ENCODE measurements around the gene RC3H2. TPM values are rescaled to one million over a fixed set of nuclear protein-coding genes. Genes with fewer than 3 reads are reported as not detected.
A peak's percentile ranks its signal among the peaks of the same experiment; 100 is the strongest.
"Not testable (repeated sequence)": the region's sequence is repeated elsewhere in the genome, so short reads cannot be mapped to it uniquely, and the experiment has no call there.

The RC3H2 gene
- polyA plus RNA-seq, 2 donors, result 8.5 to 9.2 TPM

DNA sequence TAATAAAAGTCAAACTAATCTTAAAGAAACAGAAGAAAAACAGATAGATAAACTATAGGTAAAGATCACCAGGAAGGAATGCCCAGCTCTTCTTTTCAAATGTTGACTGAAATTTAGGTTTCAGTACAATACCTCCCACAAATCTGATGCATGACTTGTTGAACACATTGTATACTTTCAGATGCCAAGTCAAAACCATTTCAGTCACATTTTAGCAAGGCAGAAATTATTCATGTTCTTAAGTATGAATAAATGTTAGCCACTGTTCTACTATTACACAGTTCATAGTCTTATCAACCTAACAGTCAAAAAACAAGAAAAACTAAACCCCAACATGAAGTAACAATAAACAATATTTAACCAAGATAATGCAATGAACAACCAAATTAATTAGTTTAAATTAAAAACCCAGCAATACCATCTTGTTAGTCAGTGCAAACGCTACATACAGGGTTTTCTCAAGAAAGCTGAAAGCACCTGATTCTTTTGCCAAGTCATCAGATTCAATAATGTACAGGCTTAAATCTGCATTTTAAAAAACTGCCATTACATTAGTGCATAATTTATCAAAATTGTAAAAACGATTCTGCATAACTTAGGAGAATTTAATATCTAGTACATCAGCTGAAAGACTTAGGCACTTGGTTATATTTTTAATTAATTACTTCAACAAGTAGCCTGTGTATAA is 56.8 kb downstream of the RC3H2 start:
- Histone ChIP-seq H3K27me3 (ENCODE audit: control insufficient read depth in 1 of 2, insufficient read depth in 2 of 2, low read length in 2 of 2) (no peaks in the 10 kb centered on the region), H3K36me3 (ENCODE audit: control insufficient read depth in 2 of 2, insufficient read depth in 2 of 2, low read length in 1 of 2) (no peaks in the 10 kb centered on the region), H3K27ac (ENCODE audit: low read depth in 2 of 2, low read length in 1 of 2) (no peak overlapping the region), H3K9me3 (ENCODE audit: control insufficient read depth in 2 of 2, insufficient read depth in 1 of 2, low read depth in 1 of 2, low read length in 1 of 2) (no peaks in the 10 kb centered on the region), H3K4me3 (ENCODE audit: low read depth in 1 of 2, low read length in 2 of 2) (no peak overlapping the region), H3K4me1 (ENCODE audit: control insufficient read depth in 2 of 2, insufficient read depth in 2 of 2, low read length in 1 of 2) (no peaks in the 10 kb centered on the region)
- WGBS, 2 donors, result 81 to 82% methylated on average over 2 of the region's 2 CpGs

DNA sequence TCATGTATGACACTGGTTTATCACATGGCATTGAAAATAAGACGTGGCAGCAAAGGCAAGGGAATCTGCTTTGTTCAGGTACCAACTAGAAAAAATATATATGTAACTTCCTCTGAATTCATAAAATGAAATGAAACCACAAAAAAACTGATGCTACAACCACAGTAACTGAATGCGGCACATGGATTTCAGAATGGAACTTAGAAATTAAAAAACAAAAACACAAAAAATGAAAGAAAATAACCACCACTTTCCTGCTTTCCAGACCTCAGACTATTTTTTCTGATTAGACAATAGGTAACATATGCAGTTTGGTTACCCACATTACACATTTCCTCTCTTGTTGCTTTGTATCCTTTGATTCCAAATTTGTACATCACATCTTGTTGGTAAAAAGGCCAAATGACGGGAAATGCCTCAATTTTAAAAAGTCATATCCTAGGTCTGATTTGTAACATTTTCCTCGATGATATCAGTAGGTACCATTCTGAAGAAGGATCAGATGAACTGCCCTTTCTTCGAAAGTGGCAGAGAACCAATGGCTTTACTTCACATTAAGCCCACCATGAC is 58.7 kb downstream of the RC3H2 start:
- Histone ChIP-seq H3K4me3 (ENCODE audit: low read depth in 1 of 2, low read length in 2 of 2) (no peak overlapping the region), H3K9me3 (ENCODE audit: control insufficient read depth in 2 of 2, insufficient read depth in 1 of 2, low read depth in 1 of 2, low read length in 1 of 2) (no peaks in the 10 kb centered on the region), H3K27me3 (ENCODE audit: control insufficient read depth in 1 of 2, insufficient read depth in 2 of 2, low read length in 2 of 2) (no peaks in the 10 kb centered on the region), H3K27ac (ENCODE audit: low read depth in 2 of 2, low read length in 1 of 2) (no peak overlapping the region), H3K36me3 (ENCODE audit: control insufficient read depth in 2 of 2, insufficient read depth in 2 of 2, low read length in 1 of 2) (no peaks in the 10 kb centered on the region), H3K4me1 (ENCODE audit: control insufficient read depth in 2 of 2, insufficient read depth in 2 of 2, low read length in 1 of 2) (no peaks in the 10 kb centered on the region)
- 82 to 88% methylated on average over 5 of the region's 5 CpGs for WGBS, 2 donors

DNA sequence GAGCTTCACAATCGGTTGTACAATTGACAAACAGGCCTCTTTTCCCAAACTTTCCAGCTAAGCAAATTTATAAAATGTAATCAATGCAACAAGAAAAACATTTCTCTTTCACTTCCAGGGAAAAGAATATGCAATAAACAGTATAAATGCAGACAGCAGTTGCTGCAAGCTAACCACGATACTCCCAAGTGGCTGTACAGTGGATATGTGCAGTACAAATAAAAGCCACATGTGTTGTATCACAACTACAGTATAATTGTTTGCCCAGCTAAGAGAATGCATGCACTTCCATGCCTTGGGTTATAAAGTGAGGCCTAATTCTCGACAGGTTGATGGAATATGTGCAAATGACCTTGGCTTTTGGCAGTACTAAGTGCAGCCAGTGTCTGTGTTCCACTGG is 60.0 kb downstream of the RC3H2 start:
- Histone ChIP-seq H3K4me3 (ENCODE audit: low read depth in 1 of 2, low read length in 2 of 2) (no peak overlapping the region), H3K9me3 (ENCODE audit: control insufficient read depth in 2 of 2, insufficient read depth in 1 of 2, low read depth in 1 of 2, low read length in 1 of 2) (no peaks in the 10 kb centered on the region), H3K4me1 (ENCODE audit: control insufficient read depth in 2 of 2, insufficient read depth in 2 of 2, low read length in 1 of 2) (no peaks in the 10 kb centered on the region), H3K27me3 (ENCODE audit: control insufficient read depth in 1 of 2, insufficient read depth in 2 of 2, low read length in 2 of 2) (no peaks in the 10 kb centered on the region), H3K36me3 (ENCODE audit: control insufficient read depth in 2 of 2, insufficient read depth in 2 of 2, low read length in 1 of 2) (no peaks in the 10 kb centered on the region), H3K27ac (ENCODE audit: low read depth in 2 of 2, low read length in 1 of 2) (no peak overlapping the region)
- WGBS, 2 donors, result 84 to 91% methylated on average over 3 of the region's 3 CpGs

DNA sequence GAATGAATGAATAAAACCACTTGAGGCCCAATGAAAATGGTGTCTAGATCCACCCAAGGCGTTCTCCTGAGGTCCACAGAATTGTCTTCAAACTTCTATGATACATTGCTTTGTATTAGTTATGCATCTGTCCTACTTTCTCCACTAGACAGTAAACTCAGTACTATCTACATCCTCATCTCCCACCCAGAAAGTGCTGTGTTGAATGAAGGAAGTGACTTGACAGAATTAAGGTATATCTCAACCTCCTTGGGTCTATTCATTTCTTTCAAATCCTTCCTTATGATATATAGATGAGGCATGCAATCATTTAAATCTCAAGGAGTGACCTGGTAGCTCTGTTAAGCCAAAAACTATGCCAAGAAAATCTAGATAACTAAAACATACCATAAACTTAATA is 61.0 kb downstream of the RC3H2 start:
- Histone ChIP-seq H3K4me3 (ENCODE audit: low read depth in 1 of 2, low read length in 2 of 2) (no peak overlapping the region), H3K9me3 (ENCODE audit: control insufficient read depth in 2 of 2, insufficient read depth in 1 of 2, low read depth in 1 of 2, low read length in 1 of 2) (no peaks in the 10 kb centered on the region), H3K36me3 (ENCODE audit: control insufficient read depth in 2 of 2, insufficient read depth in 2 of 2, low read length in 1 of 2) (no peaks in the 10 kb centered on the region), H3K27me3 (ENCODE audit: control insufficient read depth in 1 of 2, insufficient read depth in 2 of 2, low read length in 2 of 2) (no peaks in the 10 kb centered on the region), H3K27ac (ENCODE audit: low read depth in 2 of 2, low read length in 1 of 2) (no peak overlapping the region), H3K4me1 (ENCODE audit: control insufficient read depth in 2 of 2, insufficient read depth in 2 of 2, low read length in 1 of 2) (no peaks in the 10 kb centered on the region)
- WGBS, 2 donors, result 94 to 96% methylated on average over 1 of the region's 1 CpG

DNA sequence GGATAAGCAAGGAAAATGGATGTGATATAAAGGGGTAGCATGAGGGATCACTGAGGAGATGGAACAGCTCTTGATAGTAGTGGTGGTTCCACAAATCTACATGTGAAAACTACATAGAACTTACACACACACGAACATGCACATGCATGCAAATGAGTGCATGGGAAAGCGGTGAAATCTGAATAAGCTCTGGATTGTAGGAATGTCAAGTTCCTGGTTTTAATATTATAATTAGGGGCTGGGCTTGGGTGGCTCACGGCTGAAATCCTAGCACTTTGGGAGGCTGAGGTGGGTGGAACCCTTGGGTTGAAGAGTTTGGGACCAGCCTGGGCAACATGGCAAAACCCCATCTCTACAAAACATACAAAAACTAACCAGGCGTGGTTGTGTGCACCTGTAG is 63.7 kb downstream of the RC3H2 start:
- WGBS, 2 donors, result 72 to 76% methylated on average over 4 of the region's 4 CpGs
- H3K27ac ChIP-seq (ENCODE audit: low read depth in 2 of 2, low read length in 1 of 2), result no peak overlapping the region
- no peaks in the 10 kb centered on the region for H3K4me1 ChIP-seq (ENCODE audit: control insufficient read depth in 2 of 2, insufficient read depth in 2 of 2, low read length in 1 of 2)
- H3K36me3 ChIP-seq (ENCODE audit: control insufficient read depth in 2 of 2, insufficient read depth in 2 of 2, low read length in 1 of 2), result no peaks in the 10 kb centered on the region
- H3K4me3 ChIP-seq (ENCODE audit: low read depth in 1 of 2, low read length in 2 of 2), result no peak overlapping the region
- H3K27me3 ChIP-seq (ENCODE audit: control insufficient read depth in 1 of 2, insufficient read depth in 2 of 2, low read length in 2 of 2), result no peaks in the 10 kb centered on the region
- H3K9me3 ChIP-seq (ENCODE audit: control insufficient read depth in 2 of 2, insufficient read depth in 1 of 2, low read depth in 1 of 2, low read length in 1 of 2), result no peaks in the 10 kb centered on the region

DNA sequence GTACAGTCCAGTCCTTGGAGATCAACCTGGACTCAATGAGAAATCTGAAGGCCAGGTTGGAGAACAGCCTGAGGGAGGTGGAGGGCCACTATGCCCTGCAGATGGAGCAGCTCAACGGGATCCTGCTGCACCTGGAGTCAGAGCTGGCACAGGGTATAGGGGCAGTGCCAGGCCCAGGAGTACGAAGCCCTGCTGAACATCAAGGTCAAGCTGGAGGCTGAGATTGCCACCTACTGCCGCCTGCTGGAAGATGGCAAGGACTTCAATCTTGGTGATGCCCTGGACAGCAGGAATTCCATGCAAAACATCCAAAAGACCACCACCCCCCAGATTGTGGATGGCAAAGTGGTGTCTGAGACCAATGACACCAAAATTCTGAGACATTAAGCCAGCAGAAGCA is 66.7 kb downstream of the RC3H2 start:
- H3K27me3 ChIP-seq (ENCODE audit: control insufficient read depth in 1 of 2, insufficient read depth in 2 of 2, low read length in 2 of 2), result not testable (repeated sequence)
- WGBS, 2 donors, result 68 to 82% methylated on average over 3 of the region's 3 CpGs

DNA sequence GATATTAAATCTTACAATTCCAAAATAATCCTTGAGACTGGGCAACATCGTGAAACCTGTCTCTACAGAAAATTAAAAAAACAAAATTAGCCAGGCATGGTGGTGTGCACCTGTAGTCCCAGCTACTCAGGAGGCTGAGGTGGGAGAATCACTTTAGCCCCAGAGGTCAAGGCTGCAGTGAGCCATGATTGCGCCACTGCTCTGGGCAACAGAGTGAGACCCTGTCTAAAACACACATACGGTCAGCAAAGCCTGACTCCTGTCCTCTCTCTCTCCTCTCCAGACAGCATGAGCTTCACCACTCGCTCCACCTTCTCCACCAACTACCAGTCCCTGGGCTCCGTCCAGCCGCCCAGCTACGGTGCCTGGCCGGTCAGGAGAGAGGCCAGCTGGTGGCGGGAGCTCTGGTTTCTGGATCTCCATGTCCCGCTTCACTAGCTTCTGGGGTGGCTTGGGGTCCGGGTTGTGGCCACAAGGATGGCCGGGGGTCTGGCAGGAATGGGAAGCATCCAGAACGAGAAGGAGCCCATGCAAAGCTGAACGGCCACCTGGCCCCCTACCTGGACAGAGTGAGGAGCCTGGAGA is 67.8 kb downstream of the RC3H2 start:
- no peak overlapping the region for H3K27ac ChIP-seq (ENCODE audit: low read depth in 2 of 2, low read length in 1 of 2)
- no peaks in the 10 kb centered on the region for H3K36me3 ChIP-seq (ENCODE audit: control insufficient read depth in 2 of 2, insufficient read depth in 2 of 2, low read length in 1 of 2)
- 94 to 96% methylated on average over 14 of the region's 14 CpGs for WGBS, 2 donors
- no peaks in the 10 kb centered on the region for H3K27me3 ChIP-seq (ENCODE audit: control insufficient read depth in 1 of 2, insufficient read depth in 2 of 2, low read length in 2 of 2)
- no peaks in the 10 kb centered on the region for H3K9me3 ChIP-seq (ENCODE audit: control insufficient read depth in 2 of 2, insufficient read depth in 1 of 2, low read depth in 1 of 2, low read length in 1 of 2)
- H3K4me3 ChIP-seq (ENCODE audit: low read depth in 1 of 2, low read length in 2 of 2), result no peak overlapping the region
- no peaks in the 10 kb centered on the region for H3K4me1 ChIP-seq (ENCODE audit: control insufficient read depth in 2 of 2, insufficient read depth in 2 of 2, low read length in 1 of 2)

More for the DNA sequence above, 66.7 kb downstream of the RC3H2 start:
- H3K9me3 ChIP-seq (ENCODE audit: control insufficient read depth in 2 of 2, insufficient read depth in 1 of 2, low read depth in 1 of 2, low read length in 1 of 2); H3K4me1 ChIP-seq (ENCODE audit: control insufficient read depth in 2 of 2, insufficient read depth in 2 of 2, low read length in 1 of 2); H3K27ac ChIP-seq (ENCODE audit: low read depth in 2 of 2, low read length in 1 of 2); H3K36me3 ChIP-seq (ENCODE audit: control insufficient read depth in 2 of 2, insufficient read depth in 2 of 2, low read length in 1 of 2); H3K4me3 ChIP-seq (ENCODE audit: low read depth in 1 of 2, low read length in 2 of 2): not testable (repeated sequence)

DNA sequence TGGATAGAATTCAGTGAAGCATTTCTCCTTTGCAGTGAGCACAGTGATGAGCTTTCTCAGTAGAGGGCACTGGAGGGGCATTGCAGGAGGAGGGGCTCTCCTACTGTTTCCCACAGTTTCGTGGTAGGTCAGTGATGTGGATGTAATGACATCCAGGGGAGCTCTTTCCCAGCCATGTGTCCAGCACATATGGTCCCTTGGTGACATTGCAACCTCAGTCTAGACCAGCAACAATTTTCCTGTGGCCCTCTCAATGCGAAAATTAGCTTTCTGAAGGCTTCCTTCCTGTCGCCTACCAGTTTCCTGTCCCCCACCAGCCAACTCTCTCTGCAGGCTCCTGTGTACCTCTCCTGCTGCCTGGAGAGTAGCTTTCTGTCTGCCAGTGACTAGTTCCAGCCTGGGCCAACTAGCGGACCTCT is 69.8 kb downstream of the RC3H2 start:
- H3K4me3 ChIP-seq (ENCODE audit: low read depth in 1 of 2, low read length in 2 of 2), result no peak overlapping the region
- no peaks in the 10 kb centered on the region for H3K27me3 ChIP-seq (ENCODE audit: control insufficient read depth in 1 of 2, insufficient read depth in 2 of 2, low read length in 2 of 2)
- 50 to 54% methylated on average over 4 of the region's 4 CpGs for WGBS, 2 donors

DNA sequence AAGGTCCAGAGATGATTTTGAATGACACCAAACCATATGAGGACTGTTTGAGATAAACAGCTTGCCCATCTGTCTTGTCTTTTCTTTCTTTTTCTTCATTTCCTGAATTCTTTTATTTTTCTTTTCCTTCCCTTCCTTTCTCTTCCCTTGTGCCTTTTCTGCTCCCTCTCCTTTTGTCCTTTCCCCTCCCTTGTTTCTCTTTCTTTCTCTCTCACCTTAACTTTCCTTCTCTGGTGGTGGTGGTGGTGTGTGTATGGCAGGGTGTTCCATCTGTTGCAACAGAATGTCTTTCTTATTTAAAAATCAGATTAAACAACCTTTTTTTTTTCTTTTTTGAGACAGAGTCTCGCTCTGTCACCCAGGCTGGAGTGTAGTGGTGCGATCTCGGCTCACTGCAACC is 73.0 kb downstream of the RC3H2 start:
- H3K27me3 ChIP-seq (ENCODE audit: control insufficient read depth in 1 of 2, insufficient read depth in 2 of 2, low read length in 2 of 2), result no peaks in the 10 kb centered on the region
- peaks cover 0 to 1% of the 10 kb centered on the region in 2 donors for H3K4me1 ChIP-seq (ENCODE audit: control insufficient read depth in 2 of 2, insufficient read depth in 2 of 2, low read length in 1 of 2)
- 81 to 88% methylated on average over 3 of the region's 3 CpGs for WGBS, 2 donors
- H3K4me3 ChIP-seq (ENCODE audit: low read depth in 1 of 2, low read length in 2 of 2), result no peak overlapping the region
- H3K9me3 ChIP-seq (ENCODE audit: control insufficient read depth in 2 of 2, insufficient read depth in 1 of 2, low read depth in 1 of 2, low read length in 1 of 2), result no peaks in the 10 kb centered on the region
- H3K27ac ChIP-seq (ENCODE audit: low read depth in 2 of 2, low read length in 1 of 2), result no peak overlapping the region
- no peaks in the 10 kb centered on the region for H3K36me3 ChIP-seq (ENCODE audit: control insufficient read depth in 2 of 2, insufficient read depth in 2 of 2, low read length in 1 of 2)

More for the DNA sequence above, 69.8 kb downstream of the RC3H2 start:
- no peaks in the 10 kb centered on the region for H3K4me1 ChIP-seq (ENCODE audit: control insufficient read depth in 2 of 2, insufficient read depth in 2 of 2, low read length in 1 of 2)
- no peaks in the 10 kb centered on the region for H3K36me3 ChIP-seq (ENCODE audit: control insufficient read depth in 2 of 2, insufficient read depth in 2 of 2, low read length in 1 of 2)
- no peaks in the 10 kb centered on the region for H3K9me3 ChIP-seq (ENCODE audit: control insufficient read depth in 2 of 2, insufficient read depth in 1 of 2, low read depth in 1 of 2, low read length in 1 of 2)
- no peak overlapping the region for H3K27ac ChIP-seq (ENCODE audit: low read depth in 2 of 2, low read length in 1 of 2)

DNA sequence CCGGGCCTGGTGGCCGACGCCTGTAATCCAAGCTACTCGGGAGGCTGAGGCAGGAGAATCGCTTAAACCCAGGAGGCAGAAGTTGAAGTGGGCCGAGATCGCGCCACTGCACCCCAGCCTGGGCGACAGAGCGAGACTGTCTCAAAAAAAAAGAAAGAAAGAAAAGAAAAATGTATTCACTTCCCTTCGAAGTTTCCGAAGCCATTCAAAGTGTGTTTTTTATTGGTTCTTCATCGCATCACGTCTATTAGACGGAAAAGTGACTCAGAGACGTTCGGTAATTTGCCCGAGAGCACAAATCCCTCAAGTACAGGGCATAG is 76.2 kb downstream of the RC3H2 start:
- not testable (repeated sequence) for H3K9me3 ChIP-seq (ENCODE audit: control insufficient read depth in 2 of 2, insufficient read depth in 1 of 2, low read depth in 1 of 2, low read length in 1 of 2); H3K4me1 ChIP-seq (ENCODE audit: control insufficient read depth in 2 of 2, insufficient read depth in 2 of 2, low read length in 1 of 2); H3K36me3 ChIP-seq (ENCODE audit: control insufficient read depth in 2 of 2, insufficient read depth in 2 of 2, low read length in 1 of 2); H3K27me3 ChIP-seq (ENCODE audit: control insufficient read depth in 1 of 2, insufficient read depth in 2 of 2, low read length in 2 of 2)
- Histone ChIP-seq H3K27ac (ENCODE audit: low read depth in 2 of 2, low read length in 1 of 2) (peak overlapping the region; percentile 68 to 81), H3K4me3 (ENCODE audit: low read depth in 1 of 2, low read length in 2 of 2) (peak overlapping the region; percentile 66 to 92)
- WGBS, 2 donors, result 70 to 72% methylated on average over 18 of the region's 18 CpGs

Data from esophagus (tissue), 2 donors.